ENCODE results near the gene PTMA. TPM values are rescaled to one million over a fixed set of nuclear protein-coding genes. Genes with fewer than 3 reads are reported as not detected.

Gene PTMA
- polyA plus RNA-seq, 1 of the 3 experiments (the other 2 are of a cell fraction) = 767 TPM

Small RNA genes within 50 kb of the gene (small RNA-seq; reads per million reads assigned to genes)
- 0 reads per million in 7 experiments for gene RF00015

Other genes with a start within 250 kb of the PTMA start
- gene NCL, start 244.0 kb upstream of the PTMA start, polyA plus RNA-seq (2012; rRNA removed) = 256 and 285 TPM in 2 replicates
- not detected in 2 replicates for gene NMUR1, start 178.1 kb upstream of the PTMA start, polyA plus RNA-seq (2012; rRNA removed)
- gene TEX44, start 115.7 kb upstream of the PTMA start, polyA plus RNA-seq (2012; rRNA removed) = not detected in 2 replicates
- 33.9 and 41.2 TPM in 2 replicates for gene PDE6D, start 72.8 kb downstream of the PTMA start, polyA plus RNA-seq (2012; rRNA removed)
- gene COPS7B, start 77.9 kb downstream of the PTMA start, polyA plus RNA-seq (2012; rRNA removed) = 60.5 and 92.7 TPM in 2 replicates
- gene NPPC, start 217.9 kb downstream of the PTMA start, polyA plus RNA-seq (2012; rRNA removed) = not detected in 2 replicates

All from SK-N-SH (cell line).